Measurements from ENCODE around the gene GSTK1.

The GSTK1 gene

GRCh38 chr7:143315776-143316175 lies 52.5 kb downstream of the GSTK1 start, which contains the start of gene CLCN1:
Gene CLCN1, plus strand, starts transcription at chr7:143316111. Its CDS starts 102 bp downstream, at chr7:143316213.
- Histone ChIP-seq H3K36me3 (ENCODE audit: control insufficient read depth, insufficient read depth, low read length) (no peaks in the 10 kb centered on the region), H3K27me3 (replicated peaks; ENCODE audit: control insufficient read depth, insufficient read depth, low read length) (no peaks in the 10 kb centered on the region; the same call in 1 of the 2 replicates), H3K4me3 (replicated peaks; ENCODE audit: low read depth, low read length) (no peak within 1 kb of the TSS)
- TF ChIP-seq CTCF (IDR thresholded peaks at IDR 0.05; ENCODE audit: insufficient read depth, low read length, poor library complexity, severe bottlenecking) = no peak
- DNase-seq (ENCODE audit: extremely low read depth, insufficient read length) = no peak

- no peak for DNase-seq (ENCODE audit: extremely low read depth, insufficient read length)
- Histone ChIP-seq H3K27me3 (replicated peaks; ENCODE audit: control insufficient read depth, insufficient read depth, low read length) (no peaks in the 10 kb centered on the region; the same call in 1 of the 2 replicates), H3K36me3 (ENCODE audit: control insufficient read depth, insufficient read depth, low read length) (no peaks in the 10 kb centered on the region), H3K4me3 (replicated peaks; ENCODE audit: low read depth, low read length) (no peak overlapping the region)
- TF ChIP-seq CTCF (IDR thresholded peaks at IDR 0.05; ENCODE audit: insufficient read depth, low read length, poor library complexity, severe bottlenecking) = no peak
Measured at GRCh38 chr7:143316492-143316891, 53.3 kb downstream of the GSTK1 start.

GRCh38 chr7:143318661-143319060 lies 55.4 kb downstream of the GSTK1 start:
- DNase-seq (ENCODE audit: extremely low read depth, insufficient read length) = no peak
- Histone ChIP-seq H3K36me3 (ENCODE audit: control insufficient read depth, insufficient read depth, low read length) (no peaks in the 10 kb centered on the region), H3K4me3 (replicated peaks; ENCODE audit: low read depth, low read length) (no peak overlapping the region), H3K27me3 (replicated peaks; ENCODE audit: control insufficient read depth, insufficient read depth, low read length) (no peaks in the 10 kb centered on the region; the same call in 1 of the 2 replicates)
- no peak for TF ChIP-seq CTCF (IDR thresholded peaks at IDR 0.05; ENCODE audit: insufficient read depth, low read length, poor library complexity, severe bottlenecking)

Measured in GM06990 (cell line).